Measurements from ENCODE around the gene ADGRG2.

DNA sequence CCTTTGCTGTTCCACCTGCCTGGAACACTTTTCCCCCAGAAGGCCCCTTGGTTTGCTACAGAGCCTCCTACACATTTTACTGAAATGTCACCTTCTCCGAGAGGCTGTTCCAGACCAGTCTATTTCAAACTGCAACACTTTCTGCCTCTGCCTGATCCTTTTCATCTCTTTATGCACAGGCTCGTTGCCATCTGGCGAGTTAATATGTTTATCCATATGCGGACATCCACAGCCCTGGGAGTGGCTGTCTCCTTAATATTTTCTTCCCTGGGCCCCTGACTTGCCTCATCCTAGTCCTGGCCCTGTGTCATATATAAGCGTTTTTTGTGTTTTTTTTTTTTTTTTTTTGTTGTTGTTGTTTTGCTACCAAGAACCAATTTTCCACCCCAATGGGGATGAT lies 73.2 kb downstream of the ADGRG2 start:
- TF ChIP-seq GATA2 (IDR thresholded peaks at IDR 0.05; ENCODE audit: low read depth, low read length) (no peak), GATA3 (IDR thresholded peaks at IDR 0.05; ENCODE audit: low read depth, low read length) (no peak)
